Astrocyte (in vitro differentiated cells and primary cell): Measurements from ENCODE around the gene SV2C. TPM values are rescaled to one million over a fixed set of nuclear protein-coding genes. Genes with fewer than 3 reads are reported as not detected.

Experiments
- DNase-seq: peaks from one replicate; pipeline ENCODE4 v3.0.0-alpha.2; 2010; ENCODE audit warnings: low read depth
- FAIRE-seq: peaks from 2 replicates; lab custom pipeline; 2011; peaks lifted over from hg19 to GRCh38; lab: Jason Lieb, UNC
- H2AFZ ChIP-seq: 2 replicates; pipeline ENCODE4 v1.6.0; 2012; ENCODE audit warnings: low read depth, low read length, inconsistent platforms
- H3K27ac ChIP-seq: 2 replicates; pipeline ENCODE4 v1.5.1; 2011; ENCODE audit warnings: low read depth, low read length, inconsistent platforms
- H3K27me3 ChIP-seq: 2 replicates; pipeline ENCODE4 v1.6.0; 2011; ENCODE audit warnings: low read length, inconsistent platforms; ENCODE audit not compliant: insufficient read depth
- H3K36me3 ChIP-seq: 2 replicates; pipeline ENCODE4 v1.5.1; 2011; ENCODE audit warnings: low read length, inconsistent platforms; ENCODE audit not compliant: insufficient read depth
- H3K4me1 ChIP-seq: 2 replicates; pipeline ENCODE4 v1.5.1; 2011; ENCODE audit warnings: low read length, inconsistent platforms; ENCODE audit not compliant: insufficient read depth
- H3K4me2 ChIP-seq: 2 replicates; pipeline ENCODE4 v1.6.0; 2012; ENCODE audit warnings: low read length, inconsistent platforms
- H3K4me3 ChIP-seq: 2 replicates; pipeline ENCODE4 v1.5.1; 2011; ENCODE audit warnings: low read depth, mild to moderate bottlenecking, low read length, inconsistent platforms; ENCODE audit not compliant: insufficient read depth
- H3K79me2 ChIP-seq: 2 replicates; pipeline ENCODE4 v1.6.0; 2012; ENCODE audit warnings: mild to moderate bottlenecking, low read length, inconsistent platforms; ENCODE audit not compliant: insufficient read depth
- H3K9ac ChIP-seq: 2 replicates; pipeline ENCODE4 v1.6.0; 2012; ENCODE audit warnings: mild to moderate bottlenecking, low read length, inconsistent platforms
- H3K9me3 ChIP-seq: 2 replicates; pipeline ENCODE4 v1.5.1; 2012; ENCODE audit warnings: low read depth, mild to moderate bottlenecking, low read length, inconsistent platforms; ENCODE audit not compliant: insufficient read depth
- H4K20me1 ChIP-seq: 2 replicates; pipeline ENCODE4 v1.6.0; 2012; ENCODE audit warnings: low read length, inconsistent platforms; ENCODE audit not compliant: insufficient read depth
- H3K27ac Mint-ChIP-seq: one replicate; pipeline ENCODE4 v1.8.0; 2021; ENCODE audit warnings: mild to moderate bottlenecking, mixed read lengths; ENCODE audit not compliant: unreplicated experiment
- H3K27me3 Mint-ChIP-seq: one replicate; pipeline ENCODE4 v1.8.0; 2021; ENCODE audit warnings: low read depth, mixed read lengths; ENCODE audit not compliant: unreplicated experiment
- H3K36me3 Mint-ChIP-seq: one replicate; pipeline ENCODE4 v1.8.0; 2021; ENCODE audit warnings: low read depth, mixed read lengths; ENCODE audit not compliant: unreplicated experiment
- H3K4me1 Mint-ChIP-seq: one replicate; pipeline ENCODE4 v1.8.0; 2021; ENCODE audit warnings: low read depth, mixed read lengths; ENCODE audit not compliant: unreplicated experiment
- H3K4me3 Mint-ChIP-seq: one replicate; pipeline ENCODE4 v1.8.0; 2021; ENCODE audit warnings: mild to moderate bottlenecking, moderate library complexity, mixed read lengths; ENCODE audit not compliant: unreplicated experiment
- H3K9me3 Mint-ChIP-seq: one replicate; pipeline ENCODE4 v1.8.0; 2021; ENCODE audit warnings: mild to moderate bottlenecking, mixed read lengths; ENCODE audit not compliant: unreplicated experiment
- EZH2 ChIP-seq: IDR thresholded peaks from 2 replicates; pipeline ENCODE4 v1.6.1; 2012; ENCODE audit warnings: mild to moderate bottlenecking, low read length, inconsistent platforms; ENCODE audit not compliant: insufficient read depth
- total RNA-seq: library from RNA; stranded (reverse); gene quantifications from 2 replicates; pipeline ENCODE4 v1.2.1, GENCODE V29; 2021
- TF ChIP-seq, protein P1 (sequence below): IDR thresholded peaks from 2 replicates; pipeline ENCODE4 v1.5.1; 2011; ENCODE audit warnings: low read depth, mild to moderate bottlenecking, inconsistent platforms, low read length, moderate library complexity; ENCODE audit not compliant: insufficient read depth

The SV2C gene
- total RNA-seq, 1 donor from 2014 or later: 0.05 TPM

DNA sequence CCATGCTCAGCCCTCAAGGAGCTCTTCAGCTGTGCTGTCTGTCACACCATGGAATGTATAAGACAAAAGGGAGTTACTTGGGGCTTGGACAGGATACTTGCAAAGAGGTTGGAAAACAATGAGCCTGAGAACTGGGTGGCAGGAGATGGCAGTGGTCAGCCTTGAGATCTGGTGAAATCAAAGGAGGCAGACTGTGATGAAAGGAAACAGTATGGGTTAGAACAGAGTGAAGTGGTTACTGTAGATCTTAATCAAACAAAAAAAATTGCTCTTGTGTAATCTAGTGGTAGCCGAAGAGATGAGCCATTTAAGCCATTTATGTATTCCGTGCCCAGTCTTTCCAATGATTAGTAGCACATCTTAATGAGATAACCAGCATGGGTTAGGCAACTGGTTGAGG, 142.2 kb downstream of the SV2C start:
- H3K36me3 ChIP-seq: no peaks in the 10 kb centered on the region
- Mint-ChIP-seq H3K27me3 (peaks cover 5% of the 10 kb centered on the region), H3K36me3 (no peaks in the 10 kb centered on the region), H3K4me1 (no peaks in the 10 kb centered on the region), H3K4me3 (no peak overlapping the region), H3K27ac (no peak overlapping the region), H3K9me3 (no peaks in the 10 kb centered on the region)
- DNase-seq: no peak
- H2AFZ ChIP-seq: no peak overlapping the region
- H3K27me3 ChIP-seq: no peaks in the 10 kb centered on the region
- no peak for FAIRE-seq
- no peaks in the 10 kb centered on the region for H3K9me3 ChIP-seq
- no peak overlapping the region for H3K27ac ChIP-seq
- H4K20me1 ChIP-seq: no peaks in the 10 kb centered on the region
- no peaks in the 10 kb centered on the region for H3K4me1 ChIP-seq
- TF ChIP-seq, protein P1, sequence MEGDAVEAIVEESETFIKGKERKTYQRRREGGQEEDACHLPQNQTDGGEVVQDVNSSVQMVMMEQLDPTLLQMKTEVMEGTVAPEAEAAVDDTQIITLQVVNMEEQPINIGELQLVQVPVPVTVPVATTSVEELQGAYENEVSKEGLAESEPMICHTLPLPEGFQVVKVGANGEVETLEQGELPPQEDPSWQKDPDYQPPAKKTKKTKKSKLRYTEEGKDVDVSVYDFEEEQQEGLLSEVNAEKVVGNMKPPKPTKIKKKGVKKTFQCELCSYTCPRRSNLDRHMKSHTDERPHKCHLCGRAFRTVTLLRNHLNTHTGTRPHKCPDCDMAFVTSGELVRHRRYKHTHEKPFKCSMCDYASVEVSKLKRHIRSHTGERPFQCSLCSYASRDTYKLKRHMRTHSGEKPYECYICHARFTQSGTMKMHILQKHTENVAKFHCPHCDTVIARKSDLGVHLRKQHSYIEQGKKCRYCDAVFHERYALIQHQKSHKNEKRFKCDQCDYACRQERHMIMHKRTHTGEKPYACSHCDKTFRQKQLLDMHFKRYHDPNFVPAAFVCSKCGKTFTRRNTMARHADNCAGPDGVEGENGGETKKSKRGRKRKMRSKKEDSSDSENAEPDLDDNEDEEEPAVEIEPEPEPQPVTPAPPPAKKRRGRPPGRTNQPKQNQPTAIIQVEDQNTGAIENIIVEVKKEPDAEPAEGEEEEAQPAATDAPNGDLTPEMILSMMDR: no peak
- no peak for TF ChIP-seq EZH2
- H3K79me2 ChIP-seq: no peaks in the 10 kb centered on the region
- H3K4me3 ChIP-seq: no peak overlapping the region
- H3K4me2 ChIP-seq: no peak overlapping the region
- no peak overlapping the region for H3K9ac ChIP-seq

DNA sequence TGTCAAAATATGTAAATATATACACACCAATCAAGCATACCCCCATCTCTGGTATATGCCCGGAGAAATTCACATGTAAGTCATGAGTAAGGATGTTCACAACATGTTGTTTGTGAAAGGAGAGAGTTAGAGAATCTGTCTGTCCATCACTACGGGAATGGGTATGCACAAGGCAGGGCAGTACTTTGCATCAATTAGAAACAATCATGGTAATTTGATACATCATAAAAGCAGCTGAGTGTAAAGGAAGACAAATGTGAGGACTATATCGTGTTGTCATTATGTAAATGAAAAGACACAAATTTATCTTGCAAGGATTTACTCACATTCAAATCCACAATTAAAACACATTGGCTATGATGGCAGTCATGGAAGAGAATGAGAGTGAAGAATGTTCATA, 146.7 kb downstream of the SV2C start:
- Histone ChIP-seq H3K27ac (no peak overlapping the region), H4K20me1 (no peaks in the 10 kb centered on the region), H2AFZ (no peak overlapping the region), H3K79me2 (no peaks in the 10 kb centered on the region), H3K4me3 (no peak overlapping the region), H3K4me1 (no peaks in the 10 kb centered on the region), H3K9ac (no peak overlapping the region), H3K27me3 (no peaks in the 10 kb centered on the region), H3K4me2 (no peak overlapping the region), H3K9me3 (no peaks in the 10 kb centered on the region), H3K36me3 (no peaks in the 10 kb centered on the region)
- Mint-ChIP-seq H3K9me3 (no peaks in the 10 kb centered on the region), H3K27me3 (peaks cover 5% of the 10 kb centered on the region), H3K4me3 (no peak overlapping the region), H3K36me3 (no peaks in the 10 kb centered on the region), H3K27ac (no peak overlapping the region), H3K4me1 (no peaks in the 10 kb centered on the region)
- TF ChIP-seq, protein P1: no peak
- TF ChIP-seq EZH2: no peak
- FAIRE-seq: no peak
- DNase-seq: no peak

DNA sequence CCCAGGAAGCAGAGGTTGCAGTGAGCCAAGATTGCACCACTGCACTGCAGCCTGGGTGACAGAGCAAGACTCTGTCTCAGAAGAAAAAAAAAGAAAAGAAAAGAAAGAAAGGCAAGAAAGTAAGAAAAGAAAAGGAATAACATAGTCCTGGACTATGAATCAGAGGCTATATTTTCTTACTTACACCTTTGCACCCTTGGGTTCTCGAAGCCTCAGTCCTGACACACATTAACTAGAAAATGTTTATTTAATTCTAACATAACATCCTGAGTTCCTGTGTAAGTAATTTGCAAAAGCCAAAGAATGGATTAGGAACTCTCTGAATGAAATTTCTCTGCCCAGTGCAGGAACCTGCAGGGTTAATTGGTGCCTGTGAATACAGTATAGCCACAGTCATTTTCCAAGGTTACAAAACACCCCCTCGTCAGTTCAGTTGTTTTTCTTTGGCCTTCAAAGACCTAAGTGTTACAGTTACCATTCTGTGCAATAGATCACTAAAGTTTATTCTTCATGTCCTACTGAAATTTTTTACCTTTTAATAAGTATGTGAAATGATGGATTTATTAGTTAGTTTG, 147.6 kb downstream of the SV2C start:
- no peaks in the 10 kb centered on the region for H4K20me1 ChIP-seq
- no peak overlapping the region for H2AFZ ChIP-seq
- H3K4me3 ChIP-seq: no peak overlapping the region
- no peak for DNase-seq
- no peaks in the 10 kb centered on the region for H3K4me1 ChIP-seq
- no peak for FAIRE-seq
- H3K79me2 ChIP-seq: no peaks in the 10 kb centered on the region
- H3K9me3 Mint-ChIP-seq: no peaks in the 10 kb centered on the region
- no peaks in the 10 kb centered on the region for H3K27me3 ChIP-seq
- H3K27ac ChIP-seq: no peak overlapping the region
- H3K36me3 ChIP-seq: no peaks in the 10 kb centered on the region
- no peaks in the 10 kb centered on the region for H3K9me3 ChIP-seq
- H3K27me3 Mint-ChIP-seq: peaks cover 5% of the 10 kb centered on the region
- no peak overlapping the region for H3K9ac ChIP-seq
- TF ChIP-seq, protein P1: no peak
- TF ChIP-seq EZH2: no peak
- no peak overlapping the region for H3K4me2 ChIP-seq
- H3K36me3 Mint-ChIP-seq: no peaks in the 10 kb centered on the region
- no peak overlapping the region for H3K27ac Mint-ChIP-seq
- H3K4me1 Mint-ChIP-seq: no peaks in the 10 kb centered on the region
- no peak overlapping the region for H3K4me3 Mint-ChIP-seq
